IPS-15b (cell line): ENCODE results near the gene ADAMTSL5.

Experiments used
- H3K27me3 ChIP-seq: one replicate; pipeline ENCODE4 v1.6.1; 2013; ENCODE audit warnings: low read length; ENCODE audit not compliant: control insufficient read depth, insufficient read depth
- H3K36me3 ChIP-seq: one replicate; pipeline ENCODE4 v1.6.1; 2013; ENCODE audit warnings: low read length; ENCODE audit not compliant: control insufficient read depth, insufficient read depth
- H3K4me1 ChIP-seq: one replicate; pipeline ENCODE4 v1.6.1; 2013; ENCODE audit warnings: mild to moderate bottlenecking, low read length; ENCODE audit not compliant: control insufficient read depth, insufficient read depth
- H3K4me3 ChIP-seq: one replicate; pipeline ENCODE4 v1.5.1; 2013; ENCODE audit warnings: low read depth, low read length
- H3K9ac ChIP-seq: one replicate; pipeline ENCODE4 v1.6.1; 2013; ENCODE audit warnings: low read depth, mild to moderate bottlenecking, low read length
- H3K9me3 ChIP-seq: one replicate; pipeline ENCODE4 v1.6.1; 2013; ENCODE audit warnings: mild to moderate bottlenecking, low read length; ENCODE audit not compliant: control insufficient read depth, insufficient read depth

The ADAMTSL5 gene

DNA sequence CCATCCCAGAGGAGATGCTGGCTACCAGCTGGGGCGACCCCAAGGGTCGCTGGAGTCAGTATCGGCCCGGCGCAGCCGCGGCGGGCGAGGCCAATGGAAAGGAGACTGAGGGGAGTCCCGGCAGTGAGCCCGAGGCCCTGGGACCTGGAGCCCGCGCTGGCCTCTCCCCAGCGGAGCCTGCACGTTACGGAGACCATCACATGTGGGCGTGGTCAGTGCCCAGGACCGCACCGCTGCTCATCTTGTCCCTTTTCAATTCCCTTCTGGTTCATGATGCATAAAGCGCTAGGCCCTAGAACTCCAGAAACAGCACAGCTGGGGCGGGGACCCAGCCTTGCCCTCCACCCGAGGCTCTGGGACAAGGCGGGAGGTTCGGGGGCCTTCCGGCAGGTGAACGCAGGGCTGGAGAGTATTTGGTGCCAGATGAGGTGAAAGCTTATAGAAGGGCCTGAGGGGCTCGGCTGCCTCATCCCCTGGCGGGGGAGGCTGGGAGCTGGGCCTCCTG is 41.8 kb downstream of the ADAMTSL5 start:
- Histone ChIP-seq H3K9ac (no peak overlapping the region), H3K9me3 (no peaks in the 10 kb centered on the region), H3K36me3 (peaks cover 3% of the 10 kb centered on the region), H3K4me3 (peak overlapping the region; percentile 48), H3K27me3 (peaks cover 52% of the 10 kb centered on the region), H3K4me1 (no peaks in the 10 kb centered on the region)

DNA sequence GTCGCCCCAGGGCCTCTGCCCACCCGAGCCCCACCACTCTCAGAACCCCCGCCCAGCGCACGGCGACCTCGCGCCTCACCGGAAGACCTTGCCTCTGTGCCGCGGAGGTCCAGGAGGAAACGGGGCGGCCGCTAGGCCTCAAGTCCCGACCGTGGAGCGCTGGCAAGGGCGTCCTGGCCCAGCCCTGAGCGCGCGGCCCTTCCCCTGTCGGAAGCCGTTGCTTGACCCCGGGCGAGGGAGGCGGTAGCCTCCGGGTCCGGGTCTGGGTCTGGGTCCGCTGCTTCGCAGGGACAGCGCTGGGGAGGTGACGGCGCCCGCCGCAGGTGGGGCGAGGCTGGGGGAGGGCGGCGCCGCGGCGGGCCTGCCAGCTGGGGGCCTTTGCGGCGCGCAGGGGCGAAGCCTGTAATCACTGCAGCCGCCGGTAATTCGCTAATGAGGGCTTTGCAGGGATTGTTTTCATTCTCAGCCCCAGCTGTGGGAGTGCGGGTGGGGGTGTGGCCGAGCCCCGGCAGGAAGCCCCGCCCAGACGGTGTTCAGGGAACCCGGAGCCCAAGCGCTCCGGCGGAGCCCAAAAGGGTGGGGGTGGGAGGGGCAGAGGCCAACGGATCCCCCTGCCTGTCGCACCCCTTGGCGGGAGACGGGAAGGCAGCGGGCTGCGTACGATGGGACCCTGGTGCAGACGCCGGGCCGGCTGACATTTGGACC is 42.4 kb downstream of the ADAMTSL5 start:
- Histone ChIP-seq H3K4me1 (no peaks in the 10 kb centered on the region), H3K9ac (no peak overlapping the region), H3K9me3 (no peaks in the 10 kb centered on the region), H3K36me3 (no peaks in the 10 kb centered on the region), H3K4me3 (peak overlapping the region; percentile 48), H3K27me3 (peaks cover 58% of the 10 kb centered on the region)

DNA sequence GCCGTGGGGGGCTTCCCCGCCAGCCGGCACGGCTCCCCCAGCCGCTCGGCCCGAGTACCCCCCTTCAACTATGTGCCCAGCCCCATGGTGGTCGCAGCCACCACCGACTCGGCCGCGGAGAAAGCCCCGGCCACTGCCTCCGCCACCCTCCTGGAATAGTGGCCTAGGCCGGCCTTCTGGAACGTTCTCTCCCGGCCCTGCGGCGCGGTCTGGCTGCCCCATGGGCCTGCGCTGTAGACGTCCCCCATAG is 42.8 kb downstream of the ADAMTSL5 start:
- Histone ChIP-seq H3K4me3 (peak overlapping the region; percentile 48), H3K27me3 (peaks cover 63% of the 10 kb centered on the region), H3K36me3 (no peaks in the 10 kb centered on the region), H3K9me3 (no peaks in the 10 kb centered on the region), H3K9ac (no peak overlapping the region), H3K4me1 (no peaks in the 10 kb centered on the region)

DNA sequence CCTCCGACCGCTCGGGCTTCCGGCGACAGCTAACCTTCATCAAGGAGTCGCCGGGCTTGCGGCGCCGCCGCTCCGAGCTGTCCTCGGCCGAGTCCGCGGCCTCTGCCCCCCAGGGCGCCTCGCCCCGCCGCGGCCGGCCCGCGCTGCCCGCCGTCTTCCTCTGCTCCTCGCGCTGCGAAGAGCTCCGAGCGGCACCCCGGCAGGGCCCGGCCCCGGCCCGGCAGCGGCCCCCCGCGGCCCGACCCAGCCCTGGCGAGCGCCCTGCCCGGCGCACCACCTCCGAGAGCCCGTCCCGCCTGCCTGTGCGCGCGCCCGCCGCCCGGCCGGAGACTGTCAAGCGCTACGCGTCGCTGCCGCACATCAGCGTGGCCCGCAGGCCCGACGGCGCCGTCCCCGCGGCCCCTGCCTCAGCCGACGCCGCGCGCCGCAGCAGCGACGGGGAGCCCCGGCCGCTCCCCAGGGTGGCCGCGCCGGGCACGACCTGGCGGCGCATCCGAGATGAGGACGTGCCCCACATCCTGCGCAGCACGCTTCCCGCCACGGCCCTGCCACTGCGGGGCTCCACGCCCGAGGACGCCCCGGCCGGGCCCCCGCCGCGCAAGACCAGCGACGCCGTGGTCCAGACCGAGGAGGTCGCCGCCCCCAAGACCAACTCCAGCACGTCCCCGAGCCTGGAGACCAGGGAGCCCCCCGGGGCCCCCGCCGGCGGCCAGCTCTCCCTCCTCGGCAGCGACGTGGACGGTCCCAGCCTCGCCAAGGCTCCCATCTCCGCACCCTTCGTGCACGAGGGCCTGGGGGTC is 43.4 kb downstream of the ADAMTSL5 start:
- no peak overlapping the region for H3K4me3 ChIP-seq
- no peak overlapping the region for H3K9ac ChIP-seq
- no peaks in the 10 kb centered on the region for H3K36me3 ChIP-seq
- H3K27me3 ChIP-seq = peaks cover 68% of the 10 kb centered on the region
- H3K9me3 ChIP-seq = no peaks in the 10 kb centered on the region
- H3K4me1 ChIP-seq = no peaks in the 10 kb centered on the region

DNA sequence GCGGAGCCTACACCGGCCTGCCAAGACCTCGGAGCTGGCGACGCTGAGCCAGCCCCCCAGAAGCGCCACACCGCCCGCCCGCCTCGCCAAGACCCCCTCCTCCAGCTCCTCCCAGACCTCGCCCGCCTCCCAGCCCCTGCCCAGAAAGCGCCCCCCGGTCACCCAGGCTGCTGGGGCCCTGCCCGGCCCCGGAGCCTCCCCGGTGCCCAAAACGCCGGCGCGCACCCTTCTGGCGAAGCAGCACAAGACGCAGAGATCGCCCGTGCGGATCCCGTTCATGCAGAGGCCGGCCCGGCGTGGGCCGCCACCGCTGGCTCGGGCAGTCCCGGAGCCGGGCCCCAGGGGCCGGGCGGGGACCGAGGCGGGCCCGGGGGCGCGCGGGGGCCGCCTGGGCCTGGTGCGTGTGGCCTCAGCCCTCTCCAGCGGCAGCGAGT is 44.0 kb downstream of the ADAMTSL5 start:
- Histone ChIP-seq H3K4me1 (no peaks in the 10 kb centered on the region), H3K9me3 (no peaks in the 10 kb centered on the region), H3K4me3 (no peak overlapping the region), H3K9ac (no peak overlapping the region), H3K27me3 (peaks cover 71% of the 10 kb centered on the region), H3K36me3 (no peaks in the 10 kb centered on the region)

DNA sequence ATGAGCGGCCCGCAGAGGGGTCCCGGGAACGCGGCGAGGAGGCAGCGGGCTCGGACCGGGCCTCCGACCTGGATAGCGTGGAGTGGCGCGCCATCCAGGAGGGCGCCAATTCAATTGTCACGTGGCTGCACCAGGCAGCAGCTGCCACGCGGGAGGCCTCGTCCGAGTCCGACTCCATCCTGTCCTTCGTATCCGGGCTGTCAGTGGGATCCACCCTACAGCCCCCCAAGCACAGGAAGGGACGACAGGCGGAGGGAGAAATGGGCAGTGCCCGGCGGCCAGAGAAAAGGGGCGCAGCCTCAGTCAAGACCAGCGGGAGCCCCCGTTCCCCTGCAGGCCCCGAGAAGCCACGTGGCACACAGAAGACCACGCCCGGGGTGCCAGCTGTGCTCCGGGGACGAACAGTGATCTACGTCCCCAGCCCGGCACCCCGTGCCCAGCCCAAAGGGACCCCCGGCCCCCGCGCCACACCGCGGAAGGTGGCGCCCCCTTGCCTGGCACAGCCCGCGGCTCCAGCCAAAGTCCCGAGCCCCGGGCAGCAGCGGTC is 44.5 kb downstream of the ADAMTSL5 start:
- Histone ChIP-seq H3K4me1 (no peaks in the 10 kb centered on the region), H3K27me3 (peaks cover 73% of the 10 kb centered on the region), H3K4me3 (no peak overlapping the region), H3K36me3 (no peaks in the 10 kb centered on the region), H3K9me3 (no peaks in the 10 kb centered on the region), H3K9ac (no peak overlapping the region)

DNA sequence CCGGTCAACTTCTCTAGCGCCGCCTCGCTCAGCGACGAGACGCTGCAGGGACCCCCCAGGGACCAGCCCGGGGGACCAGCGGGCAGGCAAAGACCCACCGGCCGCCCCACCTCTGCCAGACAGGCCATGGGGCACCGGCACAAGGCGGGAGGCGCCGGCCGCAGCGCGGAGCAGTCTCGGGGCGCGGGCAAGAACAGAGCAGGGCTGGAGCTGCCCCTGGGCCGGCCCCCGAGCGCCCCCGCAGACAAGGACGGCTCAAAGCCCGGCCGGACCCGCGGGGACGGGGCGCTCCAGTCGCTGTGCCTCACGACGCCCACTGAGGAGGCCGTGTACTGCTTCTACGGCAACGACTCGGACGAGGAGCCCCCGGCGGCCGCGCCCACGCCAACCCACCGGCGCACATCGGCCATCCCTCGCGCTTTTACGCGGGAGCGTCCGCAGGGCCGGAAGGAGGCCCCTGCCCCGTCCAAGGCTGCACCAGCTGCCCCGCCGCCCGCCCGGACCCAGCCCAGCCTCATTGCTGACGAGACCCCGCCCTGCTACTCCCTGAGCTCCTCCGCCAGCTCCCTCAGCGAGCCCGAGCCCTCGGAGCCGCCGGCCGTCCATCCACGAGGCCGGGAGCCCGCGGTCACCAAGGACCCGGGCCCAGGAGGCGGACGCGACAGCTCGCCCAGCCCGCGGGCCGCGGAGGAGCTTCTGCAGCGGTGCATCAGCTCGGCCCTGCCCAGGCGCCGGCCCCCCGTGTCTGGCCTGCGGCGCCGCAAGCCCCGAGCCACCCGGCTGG is 45.1 kb downstream of the ADAMTSL5 start:
- Histone ChIP-seq H3K36me3 (no peaks in the 10 kb centered on the region), H3K27me3 (peaks cover 70% of the 10 kb centered on the region), H3K9me3 (no peaks in the 10 kb centered on the region), H3K4me3 (peak overlapping the region; percentile 22), H3K9ac (no peak overlapping the region), H3K4me1 (no peaks in the 10 kb centered on the region)

DNA sequence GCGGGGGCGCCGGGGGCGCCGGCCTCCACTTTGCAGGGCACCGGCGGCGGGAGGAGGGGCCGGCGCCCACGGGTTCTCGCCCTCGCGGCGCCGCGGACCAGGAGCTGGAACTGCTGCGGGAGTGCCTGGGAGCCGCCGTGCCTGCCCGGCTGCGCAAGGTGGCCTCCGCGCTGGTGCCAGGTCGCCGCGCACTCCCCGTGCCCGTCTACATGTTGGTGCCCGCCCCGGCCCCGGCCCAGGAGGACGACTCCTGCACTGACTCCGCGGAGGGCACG is 45.7 kb downstream of the ADAMTSL5 start:
- Histone ChIP-seq H3K9ac (no peak overlapping the region), H3K36me3 (no peaks in the 10 kb centered on the region), H3K4me1 (no peaks in the 10 kb centered on the region)

DNA sequence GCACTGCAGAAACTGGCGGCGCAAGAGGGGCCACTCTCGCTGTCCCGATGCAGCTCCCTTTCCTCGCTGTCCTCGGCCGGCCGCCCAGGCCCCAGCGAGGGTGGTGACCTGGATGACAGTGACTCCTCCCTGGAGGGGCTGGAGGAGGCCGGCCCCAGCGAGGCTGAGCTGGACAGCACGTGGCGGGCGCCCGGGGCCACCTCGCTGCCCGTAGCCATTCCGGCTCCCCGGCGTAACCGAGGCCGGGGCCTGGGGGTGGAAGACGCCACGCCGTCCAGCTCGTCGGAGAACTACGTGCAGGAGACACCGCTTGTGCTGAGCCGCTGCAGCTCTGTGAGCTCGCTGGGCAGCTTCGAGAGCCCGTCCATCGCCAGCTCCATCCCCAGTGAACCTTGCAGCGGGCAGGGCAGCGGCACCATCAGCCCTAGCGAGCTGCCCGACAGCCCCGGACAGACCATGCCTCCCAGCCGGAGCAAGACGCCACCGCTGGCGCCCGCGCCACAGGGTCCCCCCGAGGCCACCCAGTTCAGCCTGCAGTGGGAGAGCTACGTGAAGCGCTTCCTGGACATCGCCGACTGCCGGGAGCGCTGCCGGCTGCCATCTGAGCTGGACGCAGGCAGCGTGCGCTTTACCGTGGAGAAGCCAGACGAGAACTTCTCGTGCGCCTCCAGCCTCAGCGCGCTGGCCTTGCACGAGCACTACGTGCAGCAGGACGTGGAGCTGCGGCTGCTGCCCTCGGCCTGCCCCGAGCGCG is 46.2 kb downstream of the ADAMTSL5 start:
- peaks cover 60% of the 10 kb centered on the region for H3K27me3 ChIP-seq
- no peaks in the 10 kb centered on the region for H3K9me3 ChIP-seq
- H3K4me1 ChIP-seq = no peaks in the 10 kb centered on the region
- no peaks in the 10 kb centered on the region for H3K36me3 ChIP-seq
- H3K9ac ChIP-seq = no peak overlapping the region
- H3K4me3 ChIP-seq = peak overlapping the region; percentile 22

More for the DNA sequence above, 45.7 kb downstream of the ADAMTSL5 start:
- peaks cover 65% of the 10 kb centered on the region for H3K27me3 ChIP-seq
- peak overlapping the region; percentile 22 for H3K4me3 ChIP-seq
- no peaks in the 10 kb centered on the region for H3K9me3 ChIP-seq

DNA sequence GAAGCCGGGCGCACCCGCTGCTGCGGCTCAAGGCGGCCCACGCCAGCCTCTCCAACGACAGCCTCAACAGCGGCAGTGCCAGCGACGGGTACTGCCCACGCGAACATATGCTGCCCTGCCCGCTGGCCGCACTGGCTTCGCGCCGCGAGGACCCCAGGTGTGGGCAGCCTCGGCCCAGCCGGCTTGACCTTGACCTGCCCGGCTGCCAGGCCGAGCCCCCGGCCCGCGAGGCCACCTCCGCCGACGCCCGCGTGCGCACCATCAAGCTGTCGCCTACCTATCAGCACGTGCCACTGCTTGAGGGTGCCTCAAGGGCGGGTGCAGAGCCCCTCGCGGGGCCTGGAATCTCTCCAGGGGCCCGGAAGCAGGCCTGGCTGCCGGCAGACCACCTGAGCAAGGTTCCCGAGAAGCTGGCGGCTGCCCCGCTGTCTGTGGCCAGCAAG is 46.8 kb downstream of the ADAMTSL5 start:
- H3K9ac ChIP-seq = no peak overlapping the region

More for the DNA sequence above, 46.8 kb downstream of the ADAMTSL5 start:
- Histone ChIP-seq H3K4me3 (no peak overlapping the region), H3K4me1 (no peaks in the 10 kb centered on the region), H3K9me3 (no peaks in the 10 kb centered on the region), H3K27me3 (peaks cover 54% of the 10 kb centered on the region), H3K36me3 (no peaks in the 10 kb centered on the region)
